ENCODE results near the gene ERMN.

Gene ERMN

GRCh38 chr2:157333304-157334047 is 7.9 kb upstream of the ERMN start:
- DNase-seq = no peak

GRCh38 chr2:157329524-157329923 is 3.9 kb upstream of the ERMN start:
- DNase-seq = no peak

- DNase-seq = peak in 56 of 58 donors; percentile 6 to 89 (median 64)
Observed at GRCh38 chr2:157327621-157328500, 2.2 kb upstream of the ERMN start.

- no peak for DNase-seq
Observed at GRCh38 chr2:157327200-157327599, 1.6 kb upstream of the ERMN start.

GRCh38 chr2:157326698-157327097 is 1.1 kb upstream of the ERMN start:
- peak in 1 of 58 donors; percentile 7 for DNase-seq

- no peak for DNase-seq
Observed at GRCh38 chr2:157324331-157324843, 1.2 kb downstream of the ERMN start.

GRCh38 chr2:157322432-157322831 is 3.2 kb downstream of the ERMN start:
- DNase-seq = no peak

- DNase-seq = no peak
Observed at GRCh38 chr2:157321466-157321865, 4.2 kb downstream of the ERMN start.

- peak in 2 of 58 donors; percentile 14 to 40 for DNase-seq
Observed at GRCh38 chr2:157320409-157320808, 5.2 kb downstream of the ERMN start.

- DNase-seq = no peak
Observed at GRCh38 chr2:157319795-157320194, 5.8 kb downstream of the ERMN start.

GRCh38 chr2:157318884-157319283 is 6.7 kb downstream of the ERMN start:
- DNase-seq = no peak

GRCh38 chr2:157315901-157316300 is 9.7 kb downstream of the ERMN start:
- DNase-seq = no peak

- no peak for DNase-seq
Observed at GRCh38 chr2:157312866-157313486, 12.6 kb downstream of the ERMN start.

- DNase-seq = no peak
Observed at GRCh38 chr2:157311706-157312105, 13.9 kb downstream of the ERMN start.

GRCh38 chr2:157309878-157310277 is 15.7 kb downstream of the ERMN start:
- DNase-seq = no peak

GRCh38 chr2:157307021-157307420 is 18.6 kb downstream of the ERMN start:
- no peak for DNase-seq

- DNase-seq = no peak
Observed at GRCh38 chr2:157305723-157306110, 19.9 kb downstream of the ERMN start.

- peak in 2 of 58 donors; percentile 23 for DNase-seq
Observed at GRCh38 chr2:157304811-157305722, 20.6 kb downstream of the ERMN start.

- no peak for DNase-seq
Observed at GRCh38 chr2:157303612-157304011, 22.0 kb downstream of the ERMN start.

GRCh38 chr2:157302492-157303099 is 23.0 kb downstream of the ERMN start:
- DNase-seq = peak in 11 of 58 donors; percentile 5 to 78 (median 18)
